ENCODE results near the gene MED15. TPM values are rescaled to one million over a fixed set of nuclear protein-coding genes. Genes with fewer than 3 reads are reported as not detected.

MED15 gene
- 20.4 and 45.9 TPM in 2 replicates for total RNA-seq

DNA sequence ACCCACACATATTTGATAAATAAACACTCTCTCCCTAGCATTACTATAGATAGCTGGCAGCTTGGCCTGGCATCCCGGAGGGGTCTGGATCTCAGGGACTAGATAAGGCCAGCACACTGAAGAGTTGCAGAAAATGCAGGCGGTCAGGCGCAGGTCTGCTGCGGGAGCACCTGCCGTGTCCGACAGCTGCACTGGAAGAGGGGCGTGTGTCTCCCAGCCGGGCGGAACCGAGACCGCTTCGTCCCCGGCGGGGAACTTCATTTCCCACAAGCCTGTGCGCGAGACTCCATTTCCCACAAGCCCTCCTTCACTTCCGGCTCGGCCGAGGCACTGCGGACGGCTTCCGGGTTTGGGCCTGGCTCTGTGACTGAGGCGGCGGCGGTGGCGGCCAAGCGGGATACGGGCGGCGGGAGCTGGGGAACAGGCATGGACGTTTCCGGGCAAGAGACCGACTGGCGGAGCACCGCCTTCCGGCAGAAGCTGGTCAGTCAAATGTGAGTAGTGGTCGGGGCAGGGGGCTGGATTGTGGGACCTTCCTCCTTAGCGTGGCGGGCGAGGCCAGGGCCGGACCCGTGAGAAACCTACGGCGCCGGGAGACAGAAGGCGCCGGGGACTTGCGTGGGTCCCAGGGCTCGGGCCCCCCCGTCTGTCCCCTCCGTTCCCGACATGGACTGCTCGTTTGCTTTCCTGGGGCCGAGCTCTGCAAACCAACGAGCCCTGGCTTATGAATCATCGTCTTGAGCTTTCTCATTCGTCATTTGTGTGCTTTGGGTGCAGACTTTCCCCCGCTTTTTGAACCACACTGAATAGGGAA is at the start of gene MED15:
Gene MED15, plus strand, starts transcription at position 358 of the 814 bp plus-strand sequence. Its CDS starts 69 bp downstream, at position 427.

GRCh38 chr22:20494978-20495860 is 12.2 kb upstream of the MED15 start, which contains the start of gene KLHL22:
Gene KLHL22 (minus strand): TSS chr22:20495795. CDS start chr22:20489211, 6,584 bp downstream.

Other genes with a start within 250 kb of the MED15 start
- 0.16 and 1.3 TPM in 2 replicates for gene RTN4R, start 239.3 kb upstream of the MED15 start, total RNA-seq
- 41.9 and 42.3 TPM in 2 replicates for gene DGCR6L, start 187.6 kb upstream of the MED15 start, total RNA-seq
- 6.0 and 16.0 TPM in 2 replicates for gene ZNF74, start 113.5 kb upstream of the MED15 start, total RNA-seq
- gene SCARF2, start 69.8 kb upstream of the MED15 start, total RNA-seq, result 4.4 and 9.1 TPM in 2 replicates
- 11.0 and 21.2 TPM in 2 replicates for gene KLHL22, start 11.8 kb upstream of the MED15 start, total RNA-seq

All from bladder microvascular endothelial cell (primary cell).